Stimulated activated CD4-positive, alpha-beta T cell treated with anti-CD3 and anti-CD28 coated beads, Interleukin-2, amount 100 ng/mL, for 48 hours (primary cell): ENCODE results near the gene WDFY1.
"Not testable (repeated sequence)": the region's sequence is repeated elsewhere in the genome, so short reads cannot be mapped to it uniquely, and the experiment has no call there.

Source experiments
- DNase-seq, 2 donors: peaks; one replicate each; pipeline ENCODE4 v3.0.0-alpha.2; 2020

WDFY1 gene

GRCh38 chr2:223956300-223956699, 11.2 kb upstream of the WDFY1 start:
- no peak for DNase-seq

- no peak for DNase-seq
These were observed 9.3 kb upstream of the WDFY1 start for GRCh38 chr2:223954401-223954800.

GRCh38 chr2:223952280-223952968, 7.3 kb upstream of the WDFY1 start:
- no peak for DNase-seq

GRCh38 chr2:223950448-223951347, 5.6 kb upstream of the WDFY1 start:
- no peak for DNase-seq

- no peak for DNase-seq
These were observed 4.2 kb upstream of the WDFY1 start for GRCh38 chr2:223949241-223949840.

- no peak for DNase-seq
These were observed 2.6 kb upstream of the WDFY1 start for GRCh38 chr2:223947711-223948205.

- no peak for DNase-seq
These were observed 620 bp upstream of the WDFY1 start for GRCh38 chr2:223945755-223946154.

GRCh38 chr2:223944166-223944702, 901 bp downstream of the WDFY1 start:
- no peak for DNase-seq

- no peak for DNase-seq
These were observed 1.6 kb downstream of the WDFY1 start for GRCh38 chr2:223943561-223944008.

GRCh38 chr2:223943135-223943534, 2.0 kb downstream of the WDFY1 start:
- DNase-seq, result no peak

GRCh38 chr2:223941579-223942277, 3.4 kb downstream of the WDFY1 start:
- DNase-seq, result peak; percentile 56 to 59

- DNase-seq, result not testable (repeated sequence)
These were observed 5.7 kb downstream of the WDFY1 start for GRCh38 chr2:223939438-223939837.

- no peak for DNase-seq
These were observed 7.6 kb downstream of the WDFY1 start for GRCh38 chr2:223937535-223937934.

- DNase-seq, result no peak
These were observed 8.2 kb downstream of the WDFY1 start for GRCh38 chr2:223936862-223937326.

- DNase-seq, result no peak
These were observed 9.5 kb downstream of the WDFY1 start for GRCh38 chr2:223935459-223936125.

GRCh38 chr2:223934870-223935269, 10.3 kb downstream of the WDFY1 start:
- DNase-seq, result no peak

GRCh38 chr2:223932816-223933800, 12.0 kb downstream of the WDFY1 start:
- no peak for DNase-seq

- no peak for DNase-seq
These were observed 14.8 kb downstream of the WDFY1 start for GRCh38 chr2:223930103-223930976.

GRCh38 chr2:223929571-223930102, 15.5 kb downstream of the WDFY1 start:
- no peak for DNase-seq
